ENCODE data around the gene SRGAP2C. TPM values are rescaled to one million over a fixed set of nuclear protein-coding genes. Genes with fewer than 3 reads are reported as not detected.
"Not testable (repeated sequence)": the region's sequence is repeated elsewhere in the genome, so short reads cannot be mapped to it uniquely, and the experiment has no call there.

SRGAP2C gene
- total RNA-seq, 1 experiment from 2014 or later = 13.9 TPM

DNA sequence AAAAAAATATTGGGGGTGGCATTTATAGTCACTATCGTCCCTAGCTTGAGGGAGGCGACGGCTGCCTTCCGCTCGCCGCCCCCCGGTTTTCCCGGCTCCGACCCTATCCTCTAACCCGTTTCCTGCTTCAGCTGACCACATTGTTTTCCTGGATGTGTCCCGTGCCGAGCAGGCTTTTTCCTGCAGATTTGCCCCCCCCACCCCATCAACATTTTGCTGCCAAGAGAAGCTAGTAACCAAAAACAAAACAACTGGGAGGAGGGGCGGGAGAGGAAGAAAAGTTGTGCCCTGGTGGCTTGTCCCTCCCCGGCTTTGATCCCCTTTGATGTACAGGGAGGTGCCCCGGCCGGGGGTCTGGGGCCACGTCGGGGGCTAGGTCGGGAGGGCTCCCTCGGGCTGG lies 1.4 kb downstream of the SRGAP2C start:
- not testable (repeated sequence) for DNase-seq (ENCODE audit: low read depth)

DNA sequence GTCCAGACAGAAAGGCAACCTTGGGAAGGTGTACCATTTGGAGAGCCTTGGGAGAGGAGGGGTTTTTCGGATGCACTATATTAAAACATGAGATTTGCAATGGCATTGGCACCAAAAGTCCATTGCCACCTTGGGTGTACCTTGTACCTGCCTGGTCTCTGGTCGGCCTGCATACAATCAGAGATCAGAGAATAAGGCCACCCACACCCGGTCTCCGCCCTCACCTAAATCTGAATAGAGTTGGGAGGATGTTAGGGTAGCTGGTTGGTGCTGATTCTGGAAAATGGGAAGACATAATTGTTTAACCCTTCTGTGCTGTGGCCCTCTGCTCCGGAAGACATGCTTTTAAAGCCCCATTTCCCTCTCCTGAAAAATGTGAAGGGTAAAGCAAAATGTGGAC lies 3.1 kb downstream of the SRGAP2C start:
- not testable (repeated sequence) for DNase-seq (ENCODE audit: low read depth)

DNA sequence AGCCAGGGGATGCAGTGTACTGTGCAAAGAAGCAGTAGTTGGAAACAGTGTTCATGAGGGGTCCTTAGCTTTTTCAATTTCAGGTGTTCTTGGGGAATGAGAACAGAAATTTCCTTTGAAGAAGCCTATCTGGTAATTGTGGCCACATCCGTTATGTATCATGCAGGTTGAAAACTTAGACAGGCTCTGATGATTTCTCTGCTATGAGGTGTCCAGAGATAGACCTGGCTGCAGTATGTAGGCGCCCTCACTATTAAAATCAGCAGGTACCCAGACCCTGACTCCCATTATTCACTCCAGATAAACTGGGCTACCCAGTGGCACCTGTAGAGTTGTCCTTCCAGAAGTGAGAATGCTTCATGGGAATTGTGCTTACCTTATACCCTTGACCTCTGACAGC lies 7.7 kb downstream of the SRGAP2C start:
- DNase-seq (ENCODE audit: low read depth) = not testable (repeated sequence)

DNA sequence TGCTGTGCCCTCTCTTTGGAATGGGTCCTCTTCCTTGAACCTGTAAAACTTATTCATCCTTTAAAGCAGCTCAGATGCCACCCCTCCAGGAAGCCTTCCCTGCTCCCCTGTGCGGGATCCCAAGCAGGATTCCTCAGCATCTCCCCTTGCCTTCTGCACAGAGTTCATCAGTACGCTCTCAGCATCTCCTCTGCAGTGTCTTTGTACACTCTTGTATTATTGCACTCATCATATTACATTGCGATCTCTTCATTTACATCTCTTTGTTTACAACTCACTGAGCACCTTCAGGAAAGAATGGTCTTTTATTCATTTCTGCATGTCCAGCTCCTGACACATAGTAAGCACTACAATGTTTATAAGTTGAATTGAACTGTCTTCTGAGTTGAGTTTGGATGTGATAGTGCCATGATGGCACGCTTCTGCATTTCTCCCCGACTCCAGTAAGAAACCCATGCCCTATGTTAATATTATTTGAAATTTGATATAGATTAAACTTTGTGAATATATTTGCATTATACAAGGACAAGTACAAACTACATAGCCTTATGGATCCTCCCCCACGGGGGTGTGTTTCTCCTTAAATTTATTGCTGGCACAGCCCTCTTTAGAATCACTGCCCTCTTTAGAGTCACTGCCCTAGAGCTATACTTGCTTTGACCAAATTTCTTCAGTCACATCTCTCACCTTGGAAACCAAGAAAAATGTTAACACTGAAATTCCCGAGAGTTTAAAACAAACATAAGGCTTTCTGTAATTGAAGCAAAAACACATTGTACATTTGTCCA lies 12.5 kb downstream of the SRGAP2C start:
- not testable (repeated sequence) for DNase-seq (ENCODE audit: low read depth)

DNA sequence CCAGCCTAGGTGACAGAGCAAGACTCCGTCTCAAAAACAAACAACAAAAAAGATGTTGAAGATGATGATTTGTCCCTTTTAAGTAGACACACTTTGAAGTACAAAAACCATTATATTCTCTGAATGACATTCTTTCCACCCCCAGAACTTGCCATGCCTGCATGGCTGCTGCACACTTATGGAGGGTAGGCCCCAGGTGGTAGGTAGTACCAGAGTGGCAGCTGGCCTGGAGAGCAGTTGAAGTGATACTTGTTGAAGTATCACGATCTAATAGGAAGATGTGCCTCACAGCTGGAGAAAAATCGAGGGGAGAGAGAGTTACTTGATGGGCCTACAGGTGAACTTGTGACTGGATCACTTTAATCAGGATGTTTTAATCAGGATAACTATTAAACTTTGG lies 15.0 kb downstream of the SRGAP2C start:
- DNase-seq (ENCODE audit: low read depth) = not testable (repeated sequence)

DNA sequence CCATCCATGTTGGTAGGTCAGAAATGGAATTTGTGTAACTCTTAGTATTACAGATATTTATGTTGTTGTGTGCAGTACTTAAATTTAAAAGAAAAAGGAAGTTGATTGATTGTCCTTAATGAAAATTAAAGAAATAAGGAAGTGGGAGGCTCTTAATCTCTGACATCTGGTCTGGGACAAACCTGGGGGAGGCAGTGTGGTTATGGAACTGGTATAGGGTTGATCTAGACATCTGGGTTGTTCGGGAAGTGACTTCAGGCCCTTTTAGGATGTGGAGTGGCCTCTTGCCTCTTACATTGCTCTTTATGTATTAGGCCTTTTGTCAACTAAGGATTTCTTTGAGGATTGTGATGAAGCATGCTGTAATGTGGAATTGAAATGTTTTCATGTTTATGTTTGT lies 15.5 kb downstream of the SRGAP2C start:
- not testable (repeated sequence) for DNase-seq (ENCODE audit: low read depth)

DNA sequence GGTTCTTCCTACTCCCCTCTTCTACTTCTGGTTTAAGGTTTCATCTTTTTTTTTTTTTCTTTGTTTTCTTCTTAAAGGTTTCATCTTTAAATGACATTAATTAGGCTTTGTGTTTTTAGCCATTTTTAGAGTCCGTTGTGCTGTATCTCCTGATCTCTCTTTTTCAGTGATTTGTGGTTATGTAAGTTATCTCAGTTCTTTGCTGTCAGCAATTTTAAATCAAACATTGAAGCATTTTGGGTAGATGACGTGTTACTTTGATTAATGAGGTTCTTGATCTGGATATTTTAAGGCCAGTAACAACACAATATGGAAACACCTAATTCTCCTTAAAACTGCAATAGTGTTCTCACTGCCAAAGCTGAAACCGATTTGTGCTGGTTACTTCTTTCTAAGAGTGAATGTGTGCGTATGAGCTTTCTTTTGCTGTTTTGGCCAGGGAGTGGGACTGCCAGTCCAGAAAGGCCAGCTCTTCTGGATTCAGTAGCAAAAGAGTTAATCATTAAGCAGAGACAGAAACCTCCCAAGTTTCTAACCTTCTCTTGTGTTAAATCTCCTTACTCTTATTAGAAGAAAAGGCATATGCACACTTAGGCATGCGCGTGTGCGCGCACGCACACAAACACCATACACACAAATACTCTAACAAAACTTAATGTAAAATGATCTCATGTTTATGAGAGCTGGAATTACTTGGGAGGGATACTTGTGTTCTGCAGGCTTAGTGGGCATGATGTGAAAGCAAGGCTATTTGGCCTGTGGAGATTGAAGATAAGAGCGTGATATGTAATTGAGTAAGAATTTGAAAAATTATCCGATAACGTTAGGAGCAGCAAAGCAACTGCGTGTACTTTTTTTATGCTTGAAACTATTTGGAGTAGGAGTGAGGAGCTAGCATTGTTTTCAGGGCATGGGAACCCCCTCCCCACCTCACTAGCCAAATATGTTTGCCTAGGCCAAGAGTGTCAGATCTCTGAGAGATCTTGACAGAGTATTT lies 16.5 kb downstream of the SRGAP2C start:
- DNase-seq (ENCODE audit: low read depth) = not testable (repeated sequence)

DNA sequence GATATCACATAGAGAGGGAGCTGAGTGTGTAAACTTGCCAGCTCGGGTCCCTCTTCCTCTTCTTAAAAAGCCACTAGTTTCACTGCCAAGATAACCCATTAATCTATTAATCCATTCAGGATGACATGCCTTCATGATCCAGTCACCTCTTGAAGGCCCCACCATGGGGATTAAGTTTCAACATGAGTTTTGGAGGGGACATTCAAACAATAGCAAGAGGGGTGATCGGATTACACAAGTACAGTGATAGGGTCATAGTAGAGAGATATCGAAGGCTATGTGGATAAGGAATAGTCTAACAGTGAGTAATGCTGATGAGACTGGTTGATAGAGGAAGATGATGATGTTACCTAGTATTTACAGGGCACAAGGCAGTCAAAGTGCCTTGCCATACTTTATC lies 18.2 kb downstream of the SRGAP2C start:
- DNase-seq (ENCODE audit: low read depth) = not testable (repeated sequence)

DNA sequence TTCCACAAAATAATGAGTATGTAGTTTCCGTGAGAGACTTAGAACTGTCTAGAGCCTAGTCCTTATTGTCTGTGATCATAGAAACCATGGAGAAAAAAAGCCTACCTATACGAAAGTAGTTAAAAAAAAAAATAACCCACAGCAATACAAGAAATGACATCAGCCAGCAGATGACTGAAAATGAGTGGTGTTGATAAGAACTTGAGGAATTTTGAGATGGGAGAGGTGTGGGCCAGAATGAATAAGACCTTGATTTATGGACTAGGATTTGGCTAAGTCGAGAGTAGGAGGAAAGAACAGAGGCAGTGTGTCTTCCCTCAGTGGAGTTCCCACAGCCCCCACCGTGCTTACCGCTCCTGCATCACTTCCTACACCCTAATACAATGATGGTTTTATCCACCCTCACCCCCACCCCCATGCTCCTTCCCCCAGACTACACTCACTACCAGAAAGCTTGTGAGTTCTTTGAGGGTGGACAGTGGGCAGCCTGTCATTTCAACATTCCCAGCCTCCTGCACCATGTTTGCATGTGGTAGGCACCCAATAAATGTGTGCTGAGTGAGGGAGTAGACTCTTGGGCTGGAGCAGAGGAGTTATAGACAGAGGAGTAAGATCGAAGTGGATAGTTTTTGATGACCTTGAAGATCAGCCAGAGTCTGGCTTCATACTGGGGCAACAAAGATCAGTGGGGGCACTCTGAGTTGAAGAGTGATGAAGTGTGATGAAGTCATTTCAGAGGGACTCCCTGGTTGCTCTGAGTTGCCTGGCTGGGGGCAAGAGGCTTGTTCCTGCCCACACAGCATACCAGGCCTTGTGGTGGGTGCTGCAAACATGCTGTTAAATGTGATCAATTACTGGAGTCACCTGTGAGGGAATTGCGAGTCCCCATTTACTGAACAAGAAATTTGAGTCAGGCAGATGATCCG lies 21.3 kb downstream of the SRGAP2C start:
- peak; percentile 5 for DNase-seq (ENCODE audit: low read depth)

DNA sequence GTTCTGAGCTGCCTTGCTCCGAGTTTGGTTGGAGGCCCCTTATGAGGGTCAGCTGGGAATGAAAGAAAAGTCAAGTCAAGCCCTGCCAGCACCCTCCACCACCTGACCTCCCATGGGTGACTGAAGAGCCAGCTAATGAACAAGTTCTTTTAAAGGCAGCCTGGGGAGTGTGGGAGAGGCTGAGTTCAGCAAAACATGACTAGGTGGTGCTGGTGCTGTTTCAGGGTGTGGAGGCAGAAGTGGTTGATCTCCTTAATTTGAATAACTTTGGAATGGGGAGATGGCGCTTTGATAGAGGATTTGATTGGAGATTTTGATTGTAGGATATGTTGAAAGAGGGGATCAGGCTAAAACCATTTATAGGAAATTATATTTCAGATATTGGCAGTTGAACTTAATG lies 22.6 kb downstream of the SRGAP2C start:
- DNase-seq (ENCODE audit: low read depth) = not testable (repeated sequence)

DNA sequence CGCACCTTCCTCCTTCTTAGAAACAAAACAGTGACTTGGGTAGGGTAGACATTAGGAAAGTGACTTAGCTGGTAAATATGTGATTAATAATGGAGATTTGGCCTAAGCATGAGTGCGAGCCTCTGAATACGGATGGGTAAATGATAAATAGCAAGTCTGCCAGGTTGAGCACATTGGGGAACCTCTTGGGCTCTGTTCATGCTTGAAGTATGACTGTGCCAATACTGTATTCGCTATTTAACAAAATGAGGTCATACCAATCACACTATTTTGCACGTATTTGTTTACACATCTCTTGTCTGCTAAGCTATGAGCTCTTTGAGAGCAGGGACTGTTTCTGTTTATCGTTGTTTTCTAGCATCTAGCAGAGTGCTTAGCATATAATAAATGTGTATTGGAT lies 23.6 kb downstream of the SRGAP2C start:
- DNase-seq (ENCODE audit: low read depth) = not testable (repeated sequence)

DNA sequence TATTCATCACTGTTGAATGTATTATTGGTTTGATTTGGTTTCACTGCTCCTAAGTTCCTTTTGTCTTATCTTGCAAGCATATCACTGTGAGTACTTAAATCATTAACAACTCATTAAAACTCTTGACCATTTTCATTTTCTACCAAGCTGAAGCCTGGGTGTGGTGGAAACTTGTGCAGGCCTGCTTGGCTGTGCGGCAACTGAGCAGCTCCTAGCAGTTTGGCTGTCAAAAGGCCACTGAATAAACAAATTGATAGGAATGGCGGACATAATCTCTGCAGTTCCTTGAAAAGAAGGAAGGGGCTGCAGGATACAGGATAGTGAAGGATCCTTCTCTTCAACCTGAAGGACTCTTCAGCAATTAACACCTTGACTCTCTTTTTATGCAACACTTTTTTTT lies 26.0 kb downstream of the SRGAP2C start:
- DNase-seq (ENCODE audit: low read depth) = not testable (repeated sequence)

DNA sequence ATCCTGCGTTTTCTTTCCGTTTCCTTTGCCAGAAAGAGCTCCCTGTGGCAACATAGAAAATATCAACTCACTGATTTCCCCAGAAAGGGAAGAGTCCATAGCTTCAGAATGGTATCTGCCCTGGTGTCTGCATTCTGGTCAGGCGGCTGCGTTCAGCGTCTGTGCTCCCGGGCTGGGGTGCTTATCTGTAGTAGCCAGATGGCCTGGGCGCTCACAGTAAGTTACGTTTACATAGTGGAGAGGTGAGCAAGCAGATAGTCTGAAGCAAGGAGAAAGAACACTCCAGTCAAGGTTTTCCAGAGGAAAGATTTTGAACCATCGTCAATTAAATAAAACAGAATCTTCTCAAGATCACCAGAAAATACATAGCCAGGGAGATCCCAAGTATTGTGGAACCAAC lies 28.7 kb downstream of the SRGAP2C start:
- DNase-seq (ENCODE audit: low read depth) = not testable (repeated sequence)

DNA sequence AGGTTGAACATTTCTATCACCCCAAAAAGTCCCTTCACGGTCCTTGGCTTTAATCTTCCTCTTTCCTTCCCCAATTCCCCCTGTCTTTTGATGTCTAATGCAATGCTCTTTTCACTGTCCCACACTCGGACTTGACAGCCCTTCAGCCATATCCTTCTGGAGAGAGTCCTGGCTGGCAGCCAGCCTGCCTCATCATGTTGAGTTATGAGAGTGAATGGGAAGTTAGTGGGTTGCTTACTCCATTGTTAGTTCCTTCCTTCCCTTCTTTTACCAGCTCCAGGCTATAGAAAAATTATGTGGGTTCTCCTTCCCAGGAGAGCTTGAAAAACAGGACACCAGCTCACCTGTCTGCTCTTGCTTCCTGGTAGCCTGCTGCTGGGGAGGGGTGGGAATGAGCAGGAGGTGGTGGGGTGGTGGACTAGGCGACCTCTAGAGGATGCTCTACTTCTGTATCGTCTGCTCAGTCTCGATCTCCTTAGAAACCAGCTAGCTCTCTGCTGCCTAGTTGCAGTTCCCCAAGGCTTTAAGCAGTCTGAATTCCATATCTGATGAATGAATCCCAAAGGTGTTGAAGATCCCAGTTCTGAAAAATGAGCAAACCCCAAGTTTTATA lies 29.9 kb downstream of the SRGAP2C start:
- not testable (repeated sequence) for DNase-seq (ENCODE audit: low read depth)

DNA sequence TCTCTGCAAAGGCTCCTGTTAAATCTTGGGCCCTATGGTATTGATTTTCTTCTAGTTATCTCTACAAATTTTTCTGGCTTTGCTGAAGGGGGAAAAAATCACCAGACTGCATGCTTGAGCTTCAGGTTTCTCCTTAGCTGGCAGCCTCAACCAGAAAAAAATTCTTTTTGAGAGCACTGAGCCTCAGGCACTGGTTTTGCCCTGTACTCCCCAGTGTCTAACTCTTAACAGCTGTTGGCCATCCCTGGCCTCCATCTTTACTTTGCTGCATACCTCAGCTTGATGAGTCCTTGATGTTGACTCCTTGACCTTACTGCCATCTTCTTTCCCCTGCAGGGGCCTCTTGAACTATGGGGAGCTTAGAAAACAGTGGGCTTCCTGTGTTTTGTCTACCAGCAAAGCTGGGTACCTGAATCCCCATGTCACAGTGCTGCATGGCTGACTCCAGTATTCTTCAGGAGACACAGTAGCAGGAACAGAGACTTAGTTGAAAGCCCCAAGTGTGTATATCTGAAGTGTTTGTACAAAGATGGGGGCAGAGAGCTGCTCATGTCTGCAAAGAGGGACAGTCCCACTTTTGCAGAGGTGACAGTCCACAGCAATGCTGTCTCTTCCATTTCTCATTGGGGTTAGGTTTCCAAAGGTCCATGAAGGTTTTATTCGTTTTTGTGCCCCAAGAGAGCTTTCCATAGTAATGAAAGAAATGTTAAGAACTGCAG lies 31.1 kb downstream of the SRGAP2C start:
- DNase-seq (ENCODE audit: low read depth) = not testable (repeated sequence)

DNA sequence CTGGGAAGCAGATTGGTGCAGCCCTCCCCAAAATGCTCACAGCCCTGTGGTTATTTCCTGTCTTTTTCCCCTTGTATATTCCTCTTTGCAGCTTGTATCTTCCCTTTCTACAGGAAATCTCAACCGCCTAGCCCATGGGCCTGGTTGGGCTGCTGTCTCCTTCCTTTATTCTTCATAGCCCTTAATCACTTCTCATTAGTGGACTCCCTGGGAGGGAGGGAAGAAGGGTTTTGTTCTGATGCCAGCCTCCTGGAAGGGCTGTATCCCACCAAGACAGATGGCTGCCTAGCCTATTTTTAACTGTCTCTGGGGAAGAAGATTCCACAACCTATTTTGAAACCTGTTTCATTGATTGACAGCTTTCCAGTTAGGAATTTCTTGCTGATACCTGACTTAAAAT lies 31.9 kb downstream of the SRGAP2C start:
- DNase-seq (ENCODE audit: low read depth) = not testable (repeated sequence)

DNA sequence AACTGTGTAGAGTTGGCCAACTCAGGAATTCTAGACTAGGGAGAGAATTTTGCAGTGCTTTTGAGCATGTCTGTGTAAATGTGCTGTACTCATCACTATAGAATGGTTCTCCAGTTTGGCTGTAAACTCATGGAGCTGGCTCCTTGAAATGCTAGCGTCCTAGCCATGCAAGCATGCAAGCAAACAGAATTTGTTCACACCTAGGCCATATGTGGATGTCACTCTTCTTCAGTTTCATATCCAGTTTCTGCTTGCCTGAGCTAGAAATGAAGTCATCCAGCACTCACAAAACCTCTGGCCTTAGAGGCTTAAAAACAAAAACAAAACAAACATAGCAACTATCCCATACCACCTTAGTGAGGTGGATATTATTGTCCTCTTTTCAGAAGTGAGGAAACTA lies 37.0 kb downstream of the SRGAP2C start:
- not testable (repeated sequence) for DNase-seq (ENCODE audit: low read depth)

DNA sequence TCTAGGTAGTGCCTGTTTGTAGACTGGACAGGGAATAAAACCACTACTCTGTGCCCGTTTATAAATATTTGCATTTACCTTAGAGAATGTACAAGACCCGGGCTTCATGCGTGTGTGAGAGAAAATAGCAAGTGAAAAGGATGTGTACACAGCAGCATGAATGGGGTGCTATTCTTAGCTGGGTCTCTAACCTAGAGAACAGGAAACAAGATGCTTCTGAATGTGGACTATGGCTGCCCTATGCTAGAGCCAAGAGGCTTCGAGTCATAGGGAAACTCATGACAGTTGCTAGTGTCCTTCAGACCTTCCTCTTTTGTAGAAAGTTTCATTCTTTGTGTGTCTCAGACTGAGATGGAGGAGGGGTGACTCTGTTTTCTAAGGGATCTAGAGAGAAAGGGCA lies 39.9 kb downstream of the SRGAP2C start:
- DNase-seq (ENCODE audit: low read depth) = not testable (repeated sequence)

DNA sequence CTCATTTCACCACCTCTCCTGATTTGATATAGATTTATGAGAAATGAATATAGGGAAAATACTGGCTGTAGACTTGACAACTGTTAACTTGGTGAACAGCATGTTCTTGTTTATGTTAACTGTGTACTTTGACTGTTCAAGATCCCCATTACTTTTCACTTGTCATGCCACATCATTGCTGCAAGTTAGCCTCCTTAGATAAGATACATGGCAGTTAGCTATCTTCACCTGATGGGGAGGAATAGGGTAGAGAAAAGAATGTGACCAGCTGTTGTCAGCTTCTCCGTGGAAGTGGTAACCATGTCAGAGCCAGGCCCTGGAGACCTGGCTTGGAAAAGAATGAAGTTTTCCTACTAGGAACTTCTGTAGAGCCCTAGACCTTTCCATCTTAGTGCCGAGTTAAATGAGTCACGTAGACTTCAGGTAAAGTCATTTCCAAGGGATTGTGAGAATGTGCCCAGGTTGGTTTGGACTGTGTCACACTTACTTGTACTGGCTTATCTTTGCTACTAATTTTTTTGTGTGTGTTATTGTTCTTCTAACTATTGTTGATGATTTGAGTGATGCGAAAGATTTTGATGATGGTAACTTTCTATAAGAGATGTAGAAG lies 41.6 kb downstream of the SRGAP2C start:
- DNase-seq (ENCODE audit: low read depth) = not testable (repeated sequence)

DNA sequence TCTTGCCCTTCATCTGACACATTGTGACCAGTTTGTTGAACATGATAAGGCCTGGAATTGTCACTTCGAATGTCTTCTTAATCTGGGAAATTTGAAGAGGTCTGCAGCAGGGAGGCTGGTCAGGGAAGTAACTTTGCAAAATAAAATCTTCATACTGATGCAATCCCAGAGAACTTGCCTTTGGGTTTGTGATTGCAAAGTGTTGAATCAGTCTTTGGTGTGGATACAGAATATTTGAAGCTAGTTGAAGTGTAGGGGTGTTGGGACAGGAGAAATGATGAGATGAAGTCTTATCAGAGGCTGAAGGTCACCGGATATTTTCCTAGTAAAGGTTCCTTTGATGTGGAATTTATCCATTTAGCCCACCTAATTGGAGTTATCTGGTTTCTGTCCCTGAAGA lies 42.1 kb downstream of the SRGAP2C start:
- DNase-seq (ENCODE audit: low read depth) = not testable (repeated sequence)
